ENCODE measurements around the gene LOXL1.

LOXL1 gene

DNA sequence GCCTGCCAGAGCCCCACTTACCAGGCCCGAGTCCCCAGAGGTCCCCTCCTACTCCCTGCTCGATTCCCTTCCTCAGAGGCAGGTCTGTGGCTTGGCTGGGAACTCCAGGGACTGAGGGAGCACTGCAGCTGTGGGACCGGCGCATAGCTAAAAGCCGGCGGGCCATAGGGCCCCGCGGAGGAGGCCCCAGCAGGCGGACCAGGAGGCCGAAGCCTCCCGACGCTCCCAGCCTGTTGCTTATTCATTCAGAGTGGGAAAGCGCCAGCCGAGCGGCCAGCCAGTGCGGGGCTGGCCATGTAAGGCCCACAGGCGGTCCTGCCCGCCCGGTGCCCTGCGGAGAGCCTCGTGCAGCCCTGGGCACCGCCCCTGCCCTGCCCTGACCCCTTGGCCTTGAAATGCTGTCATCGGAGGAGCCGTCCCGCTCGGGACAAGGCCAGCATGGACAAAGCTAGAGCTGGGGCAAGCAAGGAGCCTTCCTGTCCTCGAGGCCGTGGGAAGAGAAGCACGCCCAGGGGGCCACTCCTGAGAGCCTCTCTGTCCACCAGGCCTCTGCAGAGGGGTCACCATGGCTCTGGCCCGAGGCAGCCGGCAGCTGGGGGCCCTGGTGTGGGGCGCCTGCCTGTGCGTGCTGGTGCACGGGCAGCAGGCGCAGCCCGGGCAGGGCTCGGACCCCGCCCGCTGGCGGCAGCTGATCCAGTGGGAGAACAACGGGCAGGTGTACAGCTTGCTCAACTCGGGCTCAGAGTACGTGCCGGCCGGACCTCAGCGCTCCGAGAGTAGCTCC is at the start of gene LOXL1:
Gene LOXL1, plus strand, starts transcription at position 244 of the 784 bp plus-strand sequence. Its CDS starts 322 bp downstream, at position 566.
- peak; percentile 93 for DNase-seq (ENCODE audit: low read depth)

DNA sequence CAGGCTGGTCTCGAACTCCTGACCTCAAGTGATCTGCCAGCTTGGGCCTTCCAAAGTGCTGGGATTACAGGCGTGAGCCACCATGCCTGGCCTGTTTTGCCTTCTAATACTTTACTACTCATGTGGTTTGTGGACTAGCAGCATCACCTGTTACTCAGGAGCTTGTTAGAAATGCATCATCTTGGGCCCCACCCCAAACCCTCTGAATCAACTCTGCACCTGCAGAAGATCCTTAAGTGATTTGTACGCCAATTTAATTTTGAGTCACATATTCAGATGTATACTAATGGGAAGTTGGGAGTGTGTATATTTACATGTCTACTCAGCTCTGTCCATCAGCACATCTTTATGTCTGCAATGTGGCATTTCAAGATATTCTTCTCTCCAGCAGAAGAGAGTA is 46.8 kb upstream of the LOXL1 start:
- DNase-seq (ENCODE audit: low read depth) = no peak

DNA sequence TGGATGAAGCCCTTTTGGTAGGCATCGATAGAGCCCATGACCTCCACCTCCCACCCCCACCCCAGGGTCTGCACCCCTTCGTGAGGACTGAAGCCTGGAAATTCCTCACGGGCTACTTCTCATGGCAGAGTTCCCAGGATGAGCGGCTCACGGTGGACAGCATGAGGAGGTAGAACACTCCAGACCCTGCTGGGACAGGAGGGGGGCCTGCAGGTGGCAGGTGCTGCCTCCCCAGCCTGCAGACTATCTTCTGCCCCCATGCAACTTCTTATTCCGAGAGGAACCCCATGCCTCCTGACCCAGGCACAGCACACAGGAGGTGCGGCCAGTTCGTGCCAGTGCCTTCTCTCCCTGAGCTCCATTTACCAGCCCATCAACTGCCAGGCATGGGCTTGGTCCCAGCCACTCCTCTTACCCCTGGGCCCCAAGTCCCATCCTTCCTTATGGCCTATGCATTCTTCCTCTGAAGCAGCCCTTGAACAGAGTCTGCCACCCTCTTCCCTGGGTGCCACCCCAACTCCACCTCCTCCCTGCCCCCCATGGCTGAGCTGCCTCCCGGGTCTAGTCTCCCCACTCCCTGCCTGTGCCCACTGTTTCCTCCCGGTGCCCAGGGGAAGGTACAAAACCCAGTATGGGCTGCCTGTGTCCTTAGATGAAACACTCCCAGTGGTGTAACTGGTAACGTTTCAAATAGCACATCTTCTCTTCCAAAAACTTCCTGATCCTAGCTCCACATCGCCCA is 44.5 kb upstream of the LOXL1 start:
- no peak for DNase-seq (ENCODE audit: low read depth)

DNA sequence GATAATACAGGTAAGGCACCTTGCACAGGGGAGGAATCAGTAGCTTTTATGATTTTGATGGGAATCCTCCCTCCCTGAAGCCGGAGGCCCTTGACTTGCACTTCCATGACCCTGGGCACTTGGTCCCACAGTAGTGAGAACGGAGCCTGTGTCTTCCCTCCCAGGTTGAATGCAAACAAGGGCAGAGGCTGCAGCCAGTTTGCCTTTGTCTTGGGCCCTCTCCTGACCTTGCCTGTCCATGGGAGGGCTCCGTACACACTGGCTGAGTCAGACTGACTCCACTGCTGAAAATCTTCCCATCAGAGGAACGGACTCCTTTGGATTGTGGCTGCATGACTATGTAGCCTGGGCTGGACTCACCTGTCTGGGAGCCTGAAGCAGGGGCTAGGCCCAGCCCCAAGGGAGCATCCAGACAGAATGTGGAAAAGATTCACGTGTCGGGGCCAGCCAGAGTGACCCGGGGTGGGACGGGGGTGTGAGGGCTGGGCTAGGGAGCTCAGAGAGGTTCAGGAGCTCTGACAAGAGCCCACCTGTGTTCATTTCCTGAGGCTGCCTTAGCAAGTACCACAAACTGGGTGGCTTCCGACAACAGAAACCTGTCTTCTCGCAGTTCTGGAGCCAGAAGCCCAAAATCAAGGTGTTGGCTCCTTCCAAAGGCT is 43.4 kb upstream of the LOXL1 start:
- DNase-seq (ENCODE audit: low read depth) = no peak

DNA sequence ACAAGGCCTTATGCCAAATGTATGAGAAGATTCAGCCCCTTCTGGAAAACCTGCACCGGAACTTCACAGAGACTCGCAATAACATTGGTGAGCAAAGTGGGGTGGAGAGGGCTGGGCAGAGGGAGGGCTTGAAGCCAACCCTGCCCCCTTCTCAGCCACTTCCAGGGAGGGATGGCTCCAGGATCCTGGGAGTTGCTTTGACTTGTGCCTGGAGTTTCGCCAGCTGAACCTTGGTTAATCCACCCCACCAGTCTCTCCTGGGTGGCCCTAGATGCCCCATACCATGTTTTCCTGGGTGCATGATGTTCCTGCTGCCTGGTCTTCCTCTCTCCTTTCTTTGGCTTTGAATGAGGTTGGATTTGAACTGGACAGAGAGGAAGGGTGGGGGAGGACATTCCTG is 42.1 kb upstream of the LOXL1 start:
- no peak for DNase-seq (ENCODE audit: low read depth)

DNA sequence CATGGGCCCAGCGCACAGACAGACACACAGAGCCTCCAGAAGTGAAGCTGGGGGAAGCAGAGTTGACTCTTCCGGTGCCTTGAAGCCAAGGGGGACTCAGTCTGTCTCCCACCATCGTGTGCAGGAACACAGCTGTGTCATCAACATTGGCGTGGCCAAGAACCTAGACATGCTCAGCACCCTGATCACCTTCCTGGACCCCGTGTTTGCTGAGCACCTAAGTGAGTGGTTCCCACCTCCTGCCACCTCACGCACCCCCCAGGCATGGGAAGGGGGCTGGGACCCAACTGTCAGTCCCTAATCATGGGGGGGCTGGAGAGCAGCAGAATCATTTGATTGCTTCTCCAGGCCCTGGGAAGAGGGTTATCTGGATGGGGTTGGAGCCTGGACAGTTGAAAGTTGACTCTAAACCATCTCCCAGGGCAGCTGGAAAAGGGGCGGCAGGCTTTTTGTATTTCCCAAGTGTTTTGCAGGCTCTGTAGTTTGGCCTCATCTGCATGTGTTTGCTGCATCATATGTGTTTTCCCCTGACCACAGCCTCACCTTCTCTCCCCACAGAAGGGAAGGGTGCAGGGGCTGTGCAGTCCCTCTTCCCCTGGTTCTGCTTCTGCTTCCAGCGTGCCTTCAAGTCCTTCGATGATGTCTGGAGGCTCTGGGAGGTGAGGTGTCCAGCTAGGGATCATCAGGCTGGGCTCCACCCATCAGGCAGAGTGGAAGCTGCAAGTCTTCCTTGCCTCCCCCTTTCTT is 40.1 kb upstream of the LOXL1 start:
- no peak for DNase-seq (ENCODE audit: low read depth)

- no peak for DNase-seq (ENCODE audit: low read depth)
Measured at GRCh38 chr15:73886717-73887345, 39.4 kb upstream of the LOXL1 start.

GRCh38 chr15:73887481-73887880 is 38.8 kb upstream of the LOXL1 start:
- DNase-seq (ENCODE audit: low read depth) = no peak

GRCh38 chr15:73888224-73889041 is 37.8 kb upstream of the LOXL1 start:
- DNase-seq (ENCODE audit: low read depth) = no peak

- no peak for DNase-seq (ENCODE audit: low read depth)
Measured at GRCh38 chr15:73889053-73889761, 37.1 kb upstream of the LOXL1 start.

GRCh38 chr15:73889762-73890124 is 36.5 kb upstream of the LOXL1 start:
- no peak for DNase-seq (ENCODE audit: low read depth)

DNA sequence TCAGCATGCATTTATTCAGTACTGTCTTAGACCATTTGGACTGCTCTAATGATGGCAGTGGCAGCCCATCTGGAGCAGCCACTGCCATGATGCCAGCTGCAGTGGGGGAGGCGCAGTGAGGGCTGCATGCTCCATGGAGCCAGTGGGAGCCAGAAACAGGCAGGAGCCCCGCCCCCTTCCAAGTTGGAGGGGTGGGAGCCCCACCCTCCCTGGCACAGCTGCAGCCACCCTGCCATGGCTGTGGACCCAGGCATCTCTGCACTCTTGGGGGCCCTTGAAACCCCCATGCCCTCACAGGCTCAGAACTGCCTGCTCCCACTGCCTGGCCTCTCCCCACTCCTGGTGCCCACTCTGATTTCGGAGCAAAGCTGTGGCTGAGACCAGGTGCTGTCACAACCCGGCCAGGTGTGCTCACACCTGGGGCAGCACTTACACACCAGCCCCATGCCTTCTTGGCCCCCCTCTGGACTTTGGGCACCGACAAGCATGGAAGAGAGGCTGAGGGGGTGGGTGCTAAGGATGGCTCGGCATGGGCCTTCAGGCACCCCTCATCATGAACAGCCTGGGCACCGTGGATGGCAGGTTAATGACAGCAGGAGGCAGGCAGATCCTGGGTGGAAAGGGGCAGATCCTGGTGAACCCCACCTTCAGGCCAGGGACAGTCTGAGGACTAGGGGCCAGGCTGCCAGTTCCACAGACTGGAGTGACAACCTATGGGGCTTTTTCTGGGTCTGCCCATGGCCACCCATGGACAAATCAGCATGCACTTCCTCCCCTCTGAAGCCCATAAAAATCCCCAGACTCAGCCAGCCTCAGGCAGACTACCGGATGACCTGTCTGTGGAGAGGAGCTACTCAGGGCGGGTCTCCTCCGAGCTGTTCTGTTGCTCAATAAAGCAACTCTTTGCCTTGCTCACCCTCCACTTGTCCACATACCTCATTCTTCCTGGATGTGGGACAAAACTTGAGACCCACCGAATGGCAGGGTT is 34.6 kb upstream of the LOXL1 start:
- DNase-seq (ENCODE audit: low read depth) = no peak

GRCh38 chr15:73892446-73893226 is 33.6 kb upstream of the LOXL1 start:
- DNase-seq (ENCODE audit: low read depth) = no peak

DNA sequence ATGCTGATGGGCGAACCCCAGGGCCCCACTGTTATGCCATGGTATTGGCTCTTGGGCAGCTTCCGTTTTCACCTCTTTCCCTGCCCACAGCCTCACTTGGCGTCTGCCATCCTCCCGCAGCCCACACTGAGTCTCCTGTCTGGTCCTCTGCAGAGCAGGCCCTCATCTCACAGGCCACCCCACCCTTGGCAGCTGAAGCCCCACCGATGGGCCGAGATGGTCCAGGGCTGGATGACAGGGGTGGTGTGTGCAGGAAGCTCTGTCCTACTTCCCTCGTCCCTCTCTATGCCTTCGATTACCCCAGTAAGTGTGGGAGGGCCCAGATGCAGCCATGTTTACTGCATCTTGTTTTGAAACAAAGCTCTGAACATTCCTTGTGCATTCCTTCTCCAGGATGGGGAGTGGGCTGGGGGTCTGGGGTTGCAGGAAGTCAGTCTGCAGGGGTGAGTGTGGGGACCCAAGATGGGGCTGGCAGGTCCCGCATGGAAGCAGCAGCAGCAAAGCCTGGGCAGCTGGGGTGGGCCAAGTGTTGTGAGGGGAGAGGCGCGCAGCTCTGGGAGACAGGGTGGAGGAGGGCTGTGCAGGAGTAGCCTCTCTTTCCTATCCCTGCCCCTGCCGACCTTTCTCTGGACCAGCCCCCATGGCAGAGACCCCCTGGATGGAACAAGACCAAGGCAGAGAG is 32.0 kb upstream of the LOXL1 start:
- DNase-seq (ENCODE audit: low read depth) = no peak

DNA sequence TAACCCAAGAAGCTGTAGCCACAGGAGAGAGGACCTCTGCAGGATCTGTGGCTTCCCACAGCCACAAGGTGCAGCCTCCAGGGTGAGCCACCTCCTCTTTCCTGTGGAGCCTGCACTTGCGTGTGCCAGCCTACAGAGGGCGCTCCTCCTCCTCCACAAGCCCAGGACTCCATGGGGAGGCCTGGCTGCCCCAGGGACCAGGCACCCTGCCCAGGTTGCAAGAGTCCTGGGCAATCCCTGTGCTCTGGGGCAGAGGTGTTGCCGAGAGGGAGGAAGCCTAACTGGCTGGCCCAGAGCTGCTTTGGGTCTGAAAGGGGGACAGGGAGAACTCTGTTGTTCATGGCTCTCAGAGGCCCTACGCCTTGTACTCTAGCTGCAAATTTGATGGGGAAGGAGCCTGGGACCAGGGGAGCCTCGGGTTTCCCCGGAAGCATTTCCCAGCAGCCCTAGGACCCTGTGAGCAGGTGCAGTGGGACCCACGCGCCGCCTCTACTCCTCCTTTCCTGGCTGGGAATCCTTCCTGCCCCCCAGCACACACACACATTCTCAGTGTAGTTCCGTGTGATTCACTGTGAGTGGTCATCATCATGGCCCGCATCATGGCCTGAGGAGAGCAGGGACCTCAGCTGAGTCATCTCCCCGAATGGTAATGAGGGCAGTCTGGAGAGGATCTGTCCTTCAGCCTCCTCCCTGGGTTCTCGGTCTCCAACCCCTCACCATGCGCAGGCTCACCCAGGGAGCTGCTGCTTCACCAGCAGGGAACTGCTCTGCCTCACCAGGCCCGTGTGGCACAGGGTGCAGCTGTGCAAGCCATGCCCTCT is 28.6 kb upstream of the LOXL1 start:
- peak; percentile 95 for DNase-seq (ENCODE audit: low read depth)

DNA sequence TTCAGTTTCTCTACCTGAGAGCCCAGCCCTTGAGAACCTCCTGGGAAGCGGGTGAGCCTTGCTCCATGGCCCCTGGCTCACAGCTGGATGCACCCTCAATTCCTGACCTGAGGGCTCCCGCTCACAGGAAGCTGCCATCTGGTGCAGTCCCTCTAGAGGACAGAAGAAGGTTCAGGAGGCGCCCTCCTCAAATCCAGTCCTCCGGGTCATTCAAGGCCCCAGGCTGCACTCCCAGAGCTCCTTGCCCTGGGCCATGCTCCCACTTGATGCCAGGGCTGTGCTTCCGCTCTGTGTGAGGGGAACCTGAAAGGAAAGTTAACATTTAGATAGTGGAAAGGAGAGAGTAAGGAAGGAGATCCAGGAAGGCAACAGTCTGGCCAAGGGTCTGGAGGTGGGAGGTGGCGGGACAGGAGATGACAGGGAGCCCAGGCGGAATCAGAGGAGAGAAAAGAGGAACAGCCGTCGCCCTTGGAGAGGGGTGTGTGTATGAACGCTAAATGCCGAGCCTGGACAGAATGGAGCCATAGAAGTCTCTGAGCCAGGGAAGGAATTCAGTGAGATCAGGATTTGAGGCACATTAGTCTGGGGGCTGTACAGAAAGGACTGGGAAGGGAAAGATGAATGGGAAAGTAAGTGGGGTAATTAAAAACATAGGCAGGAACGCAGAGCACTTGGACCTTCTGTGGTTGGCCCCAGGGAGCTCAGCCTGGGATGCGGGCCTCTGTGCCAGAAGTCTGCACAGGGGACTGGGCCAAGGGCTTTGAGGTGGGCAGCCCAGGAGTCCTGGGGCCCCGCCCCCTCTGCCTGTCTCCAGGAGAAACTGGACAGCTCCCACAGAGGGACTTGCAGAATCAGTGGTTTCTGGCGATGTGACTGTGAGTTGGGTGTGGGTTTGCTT is 26.8 kb upstream of the LOXL1 start:
- peak; percentile 26 for DNase-seq (ENCODE audit: low read depth)
